ENCODE results near the gene TTC19. TPM values are rescaled to one million over a fixed set of nuclear protein-coding genes. Genes with fewer than 3 reads are reported as not detected.
A peak's percentile ranks its signal among the peaks of the same experiment; 100 is the strongest.

TTC19 gene
- total RNA-seq, 1 experiment from 2014 or later, result 60.3 TPM

GRCh38 chr17:15981208-15981607 lies 18.4 kb upstream of the TTC19 start:
- H3K27ac ChIP-seq (ENCODE audit: low read length), result no peak overlapping the region
- no peak for DNase-seq

GRCh38 chr17:15981646-15982580 lies 17.7 kb upstream of the TTC19 start:
- peaks cover 6% of the 10 kb centered on the region; the same call in 1 of the 2 replicates for H3K4me1 ChIP-seq (ENCODE audit: low read length)
- H3K4me2 ChIP-seq (ENCODE audit: low read depth, low read length, poor library complexity, severe bottlenecking), result no peak overlapping the region
- no peaks in the 10 kb centered on the region for H3K27me3 ChIP-seq (ENCODE audit: low read length)
- H3K9me3 ChIP-seq (ENCODE audit: low read length), result no peaks in the 10 kb centered on the region
- no peaks in the 10 kb centered on the region for H4K20me1 ChIP-seq (ENCODE audit: insufficient read depth, low read depth, low read length)
- H3K9me2 ChIP-seq (replicated peaks; ENCODE audit: insufficient read depth, low read length), result no peaks in the 10 kb centered on the region
- no peak for DNase-seq
- no peaks in the 10 kb centered on the region; the same call in none of the 2 replicates for H3K36me3 ChIP-seq (ENCODE audit: insufficient read depth, low read length)
- no peak overlapping the region for H3K9ac ChIP-seq (ENCODE audit: low read length)
- H3K79me2 ChIP-seq (ENCODE audit: low read length), result no peaks in the 10 kb centered on the region
- no peak overlapping the region for H3K4me3 ChIP-seq (ENCODE audit: low read length)
- H3K27ac ChIP-seq (ENCODE audit: low read length), result no peak overlapping the region
- no peak overlapping the region for H2AFZ ChIP-seq (ENCODE audit: low read length)

More at GRCh38 chr17:15981208-15981607, 18.4 kb upstream of the TTC19 start:
- Histone ChIP-seq H3K4me1 (ENCODE audit: low read length) (peaks cover 6% of the 10 kb centered on the region; the same call in 1 of the 2 replicates), H2AFZ (ENCODE audit: low read length) (no peak overlapping the region), H4K20me1 (ENCODE audit: insufficient read depth, low read depth, low read length) (no peaks in the 10 kb centered on the region), H3K4me2 (ENCODE audit: low read depth, low read length, poor library complexity, severe bottlenecking) (no peak overlapping the region), H3K4me3 (ENCODE audit: low read length) (no peak overlapping the region), H3K27me3 (ENCODE audit: low read length) (no peaks in the 10 kb centered on the region), H3K79me2 (ENCODE audit: low read length) (no peaks in the 10 kb centered on the region), H3K9ac (ENCODE audit: low read length) (no peak overlapping the region), H3K9me3 (ENCODE audit: low read length) (no peaks in the 10 kb centered on the region), H3K36me3 (ENCODE audit: insufficient read depth, low read length) (no peaks in the 10 kb centered on the region; the same call in none of the 2 replicates), H3K9me2 (replicated peaks; ENCODE audit: insufficient read depth, low read length) (no peaks in the 10 kb centered on the region)

GRCh38 chr17:15996322-15996721 lies 3.3 kb upstream of the TTC19 start:
- Histone ChIP-seq H2AFZ (ENCODE audit: low read length) (no peak overlapping the region), H3K36me3 (ENCODE audit: insufficient read depth, low read length) (peaks cover 9% of the 10 kb centered on the region), H3K27ac (ENCODE audit: low read length) (no peak overlapping the region), H4K20me1 (ENCODE audit: insufficient read depth, low read depth, low read length) (no peaks in the 10 kb centered on the region), H3K4me1 (ENCODE audit: low read length) (peaks cover 15% of the 10 kb centered on the region), H3K79me2 (ENCODE audit: low read length) (peaks cover 23% of the 10 kb centered on the region), H3K4me3 (ENCODE audit: low read length) (no peak overlapping the region), H3K4me2 (ENCODE audit: low read depth, low read length, poor library complexity, severe bottlenecking) (no peak overlapping the region), H3K9ac (ENCODE audit: low read length) (no peak overlapping the region), H3K9me3 (ENCODE audit: low read length) (peaks cover 2% of the 10 kb centered on the region; the same call in 1 of the 2 replicates), H3K9me2 (replicated peaks; ENCODE audit: insufficient read depth, low read length) (no peaks in the 10 kb centered on the region), H3K27me3 (ENCODE audit: low read length) (no peaks in the 10 kb centered on the region)
- DNase-seq, result no peak

- no peak for DNase-seq
- H3K9me3 ChIP-seq (ENCODE audit: low read length), result peaks cover 5% of the 10 kb centered on the region; the same call in 1 of the 2 replicates
- H2AFZ ChIP-seq (ENCODE audit: low read length), result no peak overlapping the region
- H3K9ac ChIP-seq (ENCODE audit: low read length), result peak overlapping the region; percentile 25
- no peaks in the 10 kb centered on the region for H3K9me2 ChIP-seq (replicated peaks; ENCODE audit: insufficient read depth, low read length)
- H3K27me3 ChIP-seq (ENCODE audit: low read length), result no peaks in the 10 kb centered on the region
- H3K27ac ChIP-seq (ENCODE audit: low read length), result peak overlapping the region; percentile 39; the same call in 1 of the 2 replicates
- peak overlapping the region; percentile 79 for H3K4me2 ChIP-seq (ENCODE audit: low read depth, low read length, poor library complexity, severe bottlenecking)
- H3K4me1 ChIP-seq (ENCODE audit: low read length), result peaks cover 17% of the 10 kb centered on the region
- H3K79me2 ChIP-seq (ENCODE audit: low read length), result peaks cover 41% of the 10 kb centered on the region
- H3K4me3 ChIP-seq (ENCODE audit: low read length), result peak overlapping the region; percentile 76; the same call in 1 of the 2 replicates
- no peaks in the 10 kb centered on the region; the same call in 1 of the 2 replicates for H4K20me1 ChIP-seq (ENCODE audit: insufficient read depth, low read depth, low read length)
- peaks cover 27% of the 10 kb centered on the region for H3K36me3 ChIP-seq (ENCODE audit: insufficient read depth, low read length)
Measured at GRCh38 chr17:15998031-15998562, 1.5 kb upstream of the TTC19 start.

GRCh38 chr17:15999974-16000827 lies 577 bp downstream of the TTC19 start:
- Histone ChIP-seq H3K4me3 (ENCODE audit: low read length) (peak overlapping the region; percentile 76), H3K9me3 (ENCODE audit: low read length) (peaks cover 5% of the 10 kb centered on the region; the same call in 1 of the 2 replicates), H2AFZ (ENCODE audit: low read length) (peak overlapping the region; percentile 76; the same call in 1 of the 2 replicates), H4K20me1 (ENCODE audit: insufficient read depth, low read depth, low read length) (no peaks in the 10 kb centered on the region; the same call in 1 of the 2 replicates), H3K27me3 (ENCODE audit: low read length) (no peaks in the 10 kb centered on the region), H3K36me3 (ENCODE audit: insufficient read depth, low read length) (peaks cover 43% of the 10 kb centered on the region), H3K27ac (ENCODE audit: low read length) (peak overlapping the region; percentile 81), H3K9ac (ENCODE audit: low read length) (peak overlapping the region; percentile 97), H3K4me1 (ENCODE audit: low read length) (peaks cover 17% of the 10 kb centered on the region), H3K79me2 (ENCODE audit: low read length) (peaks cover 57% of the 10 kb centered on the region), H3K9me2 (replicated peaks; ENCODE audit: insufficient read depth, low read length) (no peaks in the 10 kb centered on the region), H3K4me2 (ENCODE audit: low read depth, low read length, poor library complexity, severe bottlenecking) (peak overlapping the region; percentile 79)
- DNase-seq, result no peak

- H3K4me1 ChIP-seq (ENCODE audit: low read length), result peaks cover 17% of the 10 kb centered on the region
- peak overlapping the region; percentile 97; the same call in 1 of the 2 replicates for H3K9ac ChIP-seq (ENCODE audit: low read length)
- no peaks in the 10 kb centered on the region for H3K9me2 ChIP-seq (replicated peaks; ENCODE audit: insufficient read depth, low read length)
- no peak for DNase-seq
- peak overlapping the region; percentile 79 for H3K4me2 ChIP-seq (ENCODE audit: low read depth, low read length, poor library complexity, severe bottlenecking)
- H4K20me1 ChIP-seq (ENCODE audit: insufficient read depth, low read depth, low read length), result no peaks in the 10 kb centered on the region; the same call in 1 of the 2 replicates
- H3K9me3 ChIP-seq (ENCODE audit: low read length), result peaks cover 5% of the 10 kb centered on the region; the same call in 1 of the 2 replicates
- H3K27ac ChIP-seq (ENCODE audit: low read length), result no peak overlapping the region
- peaks cover 63% of the 10 kb centered on the region for H3K79me2 ChIP-seq (ENCODE audit: low read length)
- H2AFZ ChIP-seq (ENCODE audit: low read length), result no peak overlapping the region
- peak overlapping the region; percentile 76 for H3K4me3 ChIP-seq (ENCODE audit: low read length)
- H3K27me3 ChIP-seq (ENCODE audit: low read length), result no peaks in the 10 kb centered on the region
- peaks cover 52% of the 10 kb centered on the region for H3K36me3 ChIP-seq (ENCODE audit: insufficient read depth, low read length)
Measured at GRCh38 chr17:16001226-16001897, 1.7 kb downstream of the TTC19 start.

GRCh38 chr17:16002708-16003260 lies 3.2 kb downstream of the TTC19 start:
- H3K9me3 ChIP-seq (ENCODE audit: low read length), result peaks cover 5% of the 10 kb centered on the region; the same call in 1 of the 2 replicates
- peaks cover 29% of the 10 kb centered on the region for H3K4me1 ChIP-seq (ENCODE audit: low read length)
- no peaks in the 10 kb centered on the region; the same call in 1 of the 2 replicates for H4K20me1 ChIP-seq (ENCODE audit: insufficient read depth, low read depth, low read length)
- H3K79me2 ChIP-seq (ENCODE audit: low read length), result peaks cover 69% of the 10 kb centered on the region
- H3K9me2 ChIP-seq (replicated peaks; ENCODE audit: insufficient read depth, low read length), result no peaks in the 10 kb centered on the region
- H2AFZ ChIP-seq (ENCODE audit: low read length), result no peak overlapping the region
- H3K27ac ChIP-seq (ENCODE audit: low read length), result no peak overlapping the region
- H3K4me2 ChIP-seq (ENCODE audit: low read depth, low read length, poor library complexity, severe bottlenecking), result no peak overlapping the region
- no peaks in the 10 kb centered on the region for H3K27me3 ChIP-seq (ENCODE audit: low read length)
- peaks cover 66% of the 10 kb centered on the region for H3K36me3 ChIP-seq (ENCODE audit: insufficient read depth, low read length)
- no peak for DNase-seq
- no peak overlapping the region for H3K4me3 ChIP-seq (ENCODE audit: low read length)
- no peak overlapping the region for H3K9ac ChIP-seq (ENCODE audit: low read length)
